HepG2 (cell line): ENCODE measurements around the gene NOC4L. TPM values are rescaled to one million over a fixed set of nuclear protein-coding genes. Genes with fewer than 3 reads are reported as not detected.

Source experiments
- polyA plus RNA-seq, 8 experiments: library from polyadenylated mRNA; depleted of rRNA in 3 of 8; stranded (reverse) in 7 of 8; unstranded in 1 of 8; fragments of >200 nt; fragmentation: Illumina TruSeq in 4 of 8; extraction: Trizol in 4 of 8; gene quantifications; 2 replicates each; pipeline versions ENCODE4 v1.2.1 to v1.2.3, GENCODE V29; 2011 to 2016; ENCODE audit warnings: low read depth in 4 of 8, missing spikeins in 1 of 8, mixed read lengths in 1 of 8; ENCODE audit not compliant: insufficient read depth in 1 of 8
- small RNA-seq, 3 experiments: library from RNA; depleted of rRNA; stranded (forward); fragments of <200 nt; gene quantifications; one replicate each; pipeline ENCODE3, GENCODE V24; 2012; ENCODE audit warnings: low read depth in 2 of 3, low replicate concordance in 1 of 3; ENCODE audit not compliant: insufficient read length in 3 of 3, insufficient read depth in 2 of 3
- total RNA-seq, 5 experiments: library from RNA; depleted of rRNA; stranded (reverse); fragments of >200 nt; fragmentation: Illumina TruSeq; extraction: Trizol; gene quantifications; 2 replicates each; pipeline ENCODE4 v1.2.3, GENCODE V29; 2016; ENCODE audit warnings: low read depth in 1 of 5

The NOC4L gene
- total and polyA plus RNA-seq, 2 of the 13 experiments (the other 11 are each of a cell fraction or from before 2014, with no cell fraction given): 4.3 to 14.6 TPM

Small RNA genes within 50 kb of the gene (small RNA-seq; reads per million reads assigned to genes)
- 0 reads per million in 3 experiments for gene AC138466.3

Other genes with a start within 250 kb of the NOC4L start
- gene ULK1, start 249.8 kb upstream of the NOC4L start, total RNA-seq (2016; rRNA removed; fragmentation: Illumina TruSeq; extraction: Trizol): 1.7 and 2.8 TPM in 2 replicates
- gene ULK1, start 249.8 kb upstream of the NOC4L start, polyA plus RNA-seq (2011; rRNA removed): 10.1 and 13.9 TPM in 2 replicates
- gene PUS1, start 215.2 kb upstream of the NOC4L start, total RNA-seq (2016; rRNA removed; fragmentation: Illumina TruSeq; extraction: Trizol): 23.5 and 24.7 TPM in 2 replicates
- gene PUS1, start 215.2 kb upstream of the NOC4L start, polyA plus RNA-seq (2011; rRNA removed): 19.2 and 28.3 TPM in 2 replicates
- 5.0 and 8.4 TPM in 2 replicates for gene EP400, start 194.5 kb upstream of the NOC4L start, total RNA-seq (2016; rRNA removed; fragmentation: Illumina TruSeq; extraction: Trizol)
- 4.2 and 4.9 TPM in 2 replicates for gene EP400, start 194.5 kb upstream of the NOC4L start, polyA plus RNA-seq (2011; rRNA removed)
- gene DDX51, start 138 bp upstream of the NOC4L start, total RNA-seq (2016; rRNA removed; fragmentation: Illumina TruSeq; extraction: Trizol): 3.5 and 10.1 TPM in 2 replicates
- gene DDX51, start 138 bp upstream of the NOC4L start, polyA plus RNA-seq (2011; rRNA removed): 10.1 and 11.6 TPM in 2 replicates
- 0.04 TPM in 1 of 2 replicates, not detected in the other for gene GALNT9, start 185.1 kb downstream of the NOC4L start, total RNA-seq (2016; rRNA removed; fragmentation: Illumina TruSeq; extraction: Trizol)
- not detected in 2 replicates for gene GALNT9, start 185.1 kb downstream of the NOC4L start, polyA plus RNA-seq (2011; rRNA removed)